HCT116 (cell line): ENCODE data around the gene ZNF675. TPM values are rescaled to one million over a fixed set of nuclear protein-coding genes. Genes with fewer than 3 reads are reported as not detected.
"Not testable (repeated sequence)": the region's sequence is repeated elsewhere in the genome, so short reads cannot be mapped to it uniquely, and the experiment has no call there.

ENCODE experiments used
- ATAC-seq: fragments of 200-7000 bp; cut with Tn5 transposase; 2 replicates; pipeline ENCODE4 v1.9.1; 2020; ENCODE audit warnings: mild to moderate bottlenecking, moderate library complexity
- BruUV-seq: library from RNA; stranded (reverse); fragments of 400-500 nt; replicated peaks from 2 replicates; lab custom pipeline; 2021; lab: Mats Ljungman, UMichigan
- CTCF ChIA-PET: fragments of 300-600 bp; sonication (Branson Sonifier 250); formaldehyde crosslinking; loops from one replicate; lab custom pipeline; 2021; ENCODE audit warnings: antibody characterized with exemption; lab: Charles Lee
- POLR2A ChIA-PET: fragments of 300-600, 350-600 bp; sonication (Branson Sonifier 250); formaldehyde crosslinking; loops from one replicate; lab custom pipeline; 2021; ENCODE audit warnings: antibody characterized with exemption; lab: Charles Lee
- RAD21 ChIA-PET, 2 experiments: fragments of 300-600 bp; sonication (Branson Sonifier 250); formaldehyde crosslinking; loops; one replicate each; lab custom pipeline; 2023; ENCODE audit warnings: low total read pairs in 2 of 2; ENCODE audit not compliant: uncharacterized antibody in 2 of 2, unreplicated experiment in 2 of 2, low non-redundant PET in 1 of 2; lab: Charles Lee
- DNase-seq: peaks from one replicate; pipeline ENCODE4 v3.0.0-alpha.2; 2010; ENCODE audit warnings: low read depth, low spot score
- H2AFZ ChIP-seq: fragments of 200-600 bp; shearing (Covaris generic), sonication (generic); 2 replicates; pipeline ENCODE4 v1.6.1; 2017; ENCODE audit warnings: low read depth, mixed run types, mixed read lengths, antibody characterized with exemption, low read length; ENCODE audit not compliant: poor library complexity, severe bottlenecking
- H3K27ac ChIP-seq: 2 replicates; pipeline ENCODE4 v1.5.1; 2012; ENCODE audit warnings: low read depth, low read length
- H3K27me3 ChIP-seq: fragments of 200-600 bp; sonication (generic); 2 replicates; pipeline ENCODE4 v1.6.1; 2016; ENCODE audit warnings: mixed run types, low read length, mixed read lengths; ENCODE audit not compliant: insufficient read depth
- H3K36me3 ChIP-seq, 2 experiments: fragments of 200-500 bp in 1 of 2; fragments of 200-600 bp in 1 of 2; sonication (Bioruptor generic) in 1 of 2; sonication (generic) in 1 of 2; 2 replicates each; pipeline versions ENCODE4 v1.5.1 to v1.6.1; 2014 to 2016; ENCODE audit warnings: low read length in 2 of 2, inconsistent platforms in 1 of 2, mixed read lengths in 1 of 2, mixed run types in 1 of 2; ENCODE audit not compliant: insufficient read depth in 2 of 2, control insufficient read depth in 1 of 2
- H3K4me1 ChIP-seq, 2 experiments: fragments of 200-600 bp in 1 of 2; sonication (generic) in 1 of 2; 2 replicates each; pipeline versions ENCODE4 v1.5.1 to v1.6.1; 2012 to 2017; ENCODE audit warnings: low read length in 2 of 2, inconsistent platforms in 1 of 2, mild to moderate bottlenecking in 1 of 2, mixed read lengths in 1 of 2, mixed run types in 1 of 2, moderate library complexity in 1 of 2; ENCODE audit not compliant: insufficient read depth in 2 of 2, control insufficient read depth in 1 of 2
- H3K4me2 ChIP-seq: fragments of 200-600 bp; sonication (generic); 2 replicates; pipeline ENCODE4 v1.6.1; 2017; ENCODE audit warnings: mixed run types, low read length, mixed read lengths
- H3K4me3 ChIP-seq, 2 experiments: fragments of 200-600 bp in 1 of 2; sonication (generic) in 1 of 2; replicated peaks in 1 of 2; 2 replicates each; pipeline ENCODE4 v1.5.1; 2011 to 2016; ENCODE audit warnings: low read length in 2 of 2, control low read depth in 1 of 2, low read depth in 1 of 2, mild to moderate bottlenecking in 1 of 2, mixed read lengths in 1 of 2, mixed run types in 1 of 2
- H3K79me2 ChIP-seq: fragments of 200-600 bp; sonication (generic); 2 replicates; pipeline ENCODE4 v1.6.1; 2017; ENCODE audit warnings: mild to moderate bottlenecking, mixed run types, low read length, moderate library complexity, mixed read lengths; ENCODE audit not compliant: insufficient read depth
- H3K9ac ChIP-seq: fragments of 200-600 bp; sonication (generic); 2 replicates; pipeline ENCODE4 v1.6.1; 2016; ENCODE audit warnings: low read length, mixed read lengths
- H3K9me2 ChIP-seq: fragments of 200-600 bp; sonication (generic), shearing (Covaris generic); 2 replicates; pipeline ENCODE4 v1.6.1; 2017; ENCODE audit warnings: mixed run types, mild to moderate bottlenecking, moderate library complexity; ENCODE audit not compliant: insufficient read depth
- H3K9me3 ChIP-seq, 2 experiments: fragments of 200-500 bp in 1 of 2; fragments of 200-600 bp in 1 of 2; sonication (Bioruptor generic) in 1 of 2; sonication (generic) in 1 of 2; 2 replicates each; pipeline ENCODE4 v1.6.1; 2014 to 2017; ENCODE audit warnings: low read length in 2 of 2, mixed read lengths in 2 of 2, inconsistent platforms in 1 of 2, low read depth in 1 of 2, mild to moderate bottlenecking in 1 of 2, mixed run types in 1 of 2, moderate library complexity in 1 of 2; ENCODE audit not compliant: control insufficient read depth in 1 of 2, insufficient read depth in 1 of 2
- H4K20me1 ChIP-seq: fragments of 200-600 bp; sonication (generic), shearing (Covaris generic); 2 replicates; pipeline ENCODE4 v1.6.1; 2017; ENCODE audit warnings: mixed run types, mild to moderate bottlenecking, moderate library complexity; ENCODE audit not compliant: insufficient read depth
- CEBPB ChIP-seq: IDR thresholded peaks from 2 replicates; pipeline ENCODE4 v1.6.1; 2012; ENCODE audit warnings: low read depth
- CTCF ChIP-seq, 3 experiments: fragments of 200-600 bp in 1 of 3; sonication (generic) in 1 of 3; IDR thresholded peaks in 2 of 3; conservative IDR thresholded peaks in 1 of 3; 2 replicates each; pipeline ENCODE4 v1.5.1; 2012 to 2017; ENCODE audit warnings: low read depth in 2 of 3, low read length in 2 of 3, antibody characterized with exemption in 1 of 3, borderline replicate concordance in 1 of 3, control low read depth in 1 of 3, mild to moderate bottlenecking in 1 of 3, mixed read lengths in 1 of 3, mixed run types in 1 of 3, moderate library complexity in 1 of 3; ENCODE audit not compliant: insufficient read depth in 1 of 3
- EGR1 ChIP-seq: IDR thresholded peaks from 2 replicates; pipeline ENCODE4 v1.6.1; 2012; ENCODE audit warnings: low read depth
- EZH2phosphoT487 ChIP-seq: fragments of 200-600 bp; IDR thresholded peaks from 2 replicates; pipeline ENCODE4 v1.6.1; 2018; ENCODE audit warnings: antibody characterized with exemption, borderline replicate concordance
- FOSL1 ChIP-seq: IDR thresholded peaks from 2 replicates; pipeline ENCODE4 v1.6.1; 2012; ENCODE audit warnings: low read depth
- JUND ChIP-seq: IDR thresholded peaks from 2 replicates; pipeline ENCODE4 v1.6.1; 2012
- MAX ChIP-seq: IDR thresholded peaks from 2 replicates; pipeline ENCODE4 v1.6.1; 2012
- POLR2AphosphoS5 ChIP-seq: IDR thresholded peaks from 2 replicates; pipeline ENCODE4 v1.6.1; 2011; ENCODE audit warnings: mild to moderate bottlenecking, low read depth, low read length, moderate library complexity
- RAD21 ChIP-seq: IDR thresholded peaks from 2 replicates; pipeline ENCODE4 v1.6.1; 2012; ENCODE audit warnings: low read depth, mild to moderate bottlenecking
- REST ChIP-seq: IDR thresholded peaks from 2 replicates; pipeline ENCODE4 v1.6.1; 2012; ENCODE audit warnings: low read depth
- SIN3A ChIP-seq: IDR thresholded peaks from 2 replicates; pipeline ENCODE4 v1.6.1; 2012; ENCODE audit warnings: low read depth
- SP1 ChIP-seq: IDR thresholded peaks from 2 replicates; pipeline ENCODE4 v1.6.1; 2012; ENCODE audit warnings: low read depth
- TCF7L2 ChIP-seq: IDR thresholded peaks from 2 replicates; pipeline ENCODE4 v1.7.0; 2011; ENCODE audit warnings: borderline replicate concordance, inconsistent platforms; ENCODE audit not compliant: insufficient read depth, insufficient read length; ENCODE audit errors: extremely low read depth
- YY1 ChIP-seq: IDR thresholded peaks from 2 replicates; pipeline ENCODE4 v1.6.1; 2011; ENCODE audit warnings: low read length, low read depth, moderate library complexity, mild to moderate bottlenecking; ENCODE audit not compliant: insufficient replicate concordance; ENCODE audit errors: extremely low read depth
- ZFX ChIP-seq: fragments of 450-650 bp; IDR thresholded peaks from 2 replicates; pipeline ENCODE4 v1.6.1; 2017
- ZNF274 ChIP-seq: fragments of 200-500 bp; sonication (Bioruptor generic); IDR thresholded peaks from 2 replicates; pipeline ENCODE4 v1.6.1; 2014; ENCODE audit warnings: mild to moderate bottlenecking, low read depth, low read length, inconsistent platforms
- intact Hi-C: fragments of 100-400 bp; cut with micrococcal nuclease; formaldehyde crosslinking; loops from 2 replicates; pipeline ENCODE4 v1.10.0; 2022
- total RNA-seq: library from RNA; stranded (reverse); gene quantifications from one replicate; pipeline ENCODE4 v1.2.1, GENCODE V29; 2021; ENCODE audit not compliant: unreplicated experiment
- TF ChIP-seq, protein P1 (sequence below): IDR thresholded peaks from 2 replicates; pipeline ENCODE4 v1.6.1; 2012

Gene ZNF675
- total RNA-seq, 1 experiment from 2014 or later, result 4.9 TPM

GRCh38 chr19:23673132-23673531, 13.9 kb downstream of the ZNF675 start:
- H3K36me3 ChIP-seq, result no peaks in the 10 kb centered on the region
- H3K4me2 ChIP-seq, result no peak overlapping the region
- ChIA-PET CTCF (no interaction called here), POLR2A (no interaction called here), RAD21 (no interaction called here)
- H3K9me2 ChIP-seq, result no peaks in the 10 kb centered on the region
- H2AFZ ChIP-seq, result no peak overlapping the region
- H3K27me3 ChIP-seq, result no peaks in the 10 kb centered on the region
- BruUV-seq, result no TSS peak
- H3K9ac ChIP-seq, result no peak overlapping the region
- no peak for TF ChIP-seq SIN3A
- no peak for TF ChIP-seq TCF7L2
- no peak for TF ChIP-seq CTCF (IDR thresholded peaks at IDR 0.05 in 2 of 3, conservative IDR thresholded peaks at IDR 0.05 in 1 of 3; ENCODE audit: borderline replicate concordance in 1 of 3, insufficient read depth in 1 of 3, low read depth in 2 of 3, low read length in 2 of 3)
- no peak for TF ChIP-seq EZH2phosphoT487
- TF ChIP-seq CEBPB, result no peak
- TF ChIP-seq RAD21, result no peak
- no peak for TF ChIP-seq YY1
- no peak for TF ChIP-seq MAX
- no peak for TF ChIP-seq JUND
- no peak for TF ChIP-seq FOSL1
- TF ChIP-seq POLR2AphosphoS5, result no peak
- no peak for TF ChIP-seq ZNF274
- no peak for TF ChIP-seq ZFX
- no peak for TF ChIP-seq EGR1
- TF ChIP-seq, protein P1, sequence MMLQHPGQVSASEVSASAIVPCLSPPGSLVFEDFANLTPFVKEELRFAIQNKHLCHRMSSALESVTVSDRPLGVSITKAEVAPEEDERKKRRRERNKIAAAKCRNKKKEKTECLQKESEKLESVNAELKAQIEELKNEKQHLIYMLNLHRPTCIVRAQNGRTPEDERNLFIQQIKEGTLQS, result no peak
- no peak for TF ChIP-seq SP1
- no peak for TF ChIP-seq REST
- no peak for ATAC-seq
- DNase-seq, result no peak
- H4K20me1 ChIP-seq, result no peaks in the 10 kb centered on the region
- peaks cover 8 to 14% of the 10 kb centered on the region in 2 experiments; a peak in 2 of 4 replicates for H3K9me3 ChIP-seq
- H3K27ac ChIP-seq, result no peak overlapping the region
- no peak overlapping the region for H3K4me3 ChIP-seq
- H3K79me2 ChIP-seq, result peaks cover 9% of the 10 kb centered on the region
- no peaks in the 10 kb centered on the region for H3K4me1 ChIP-seq
- intact Hi-C loops, result no loop called here

DNA sequence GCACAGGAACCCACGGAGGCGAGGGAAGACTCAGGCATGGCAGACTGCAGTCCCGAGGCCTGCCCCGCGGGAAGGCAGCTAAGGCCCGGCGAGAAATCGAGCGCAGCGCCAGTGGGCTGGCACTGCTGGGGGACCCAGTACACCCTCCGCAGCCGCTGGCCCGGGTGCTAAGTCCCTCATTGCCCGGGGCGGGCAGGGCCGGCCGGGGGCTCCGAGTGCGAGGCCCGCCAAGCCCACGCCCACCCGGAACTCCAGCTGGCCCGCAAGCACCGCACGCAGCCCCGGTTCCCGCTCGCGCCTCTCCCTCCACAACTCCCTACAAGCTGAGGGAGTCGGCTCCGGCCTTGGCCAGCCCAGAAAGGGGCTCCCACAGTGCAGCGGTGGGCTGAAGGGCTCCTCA, 18.4 kb downstream of the ZNF675 start:
- RAD21 ChIA-PET, H3K4me2 ChIP-seq, CTCF ChIA-PET, ATAC-seq, H2AFZ ChIP-seq, DNase-seq, H3K79me2 ChIP-seq, H4K20me1 ChIP-seq, H3K4me1 ChIP-seq, POLR2A ChIA-PET, H3K9ac ChIP-seq, H3K9me2 ChIP-seq, BruUV-seq, intact Hi-C loops, H3K4me3 ChIP-seq, H3K36me3 ChIP-seq, H3K27me3 ChIP-seq, H3K27ac ChIP-seq: not testable (repeated sequence)
- H3K9me3 ChIP-seq, result peaks cover 11 to 13% of the 10 kb centered on the region in 2 experiments; a peak in 2 of 4 replicates
